HPDE6-E6E7 (cell line): ENCODE data around the gene USP54.

ENCODE experiments used
- DNase-seq: peaks from one replicate; pipeline ENCODE4 v3.0.0; 2011; ENCODE audit warnings: missing footprints; ENCODE audit errors: extremely low spot score

Gene USP54

DNA sequence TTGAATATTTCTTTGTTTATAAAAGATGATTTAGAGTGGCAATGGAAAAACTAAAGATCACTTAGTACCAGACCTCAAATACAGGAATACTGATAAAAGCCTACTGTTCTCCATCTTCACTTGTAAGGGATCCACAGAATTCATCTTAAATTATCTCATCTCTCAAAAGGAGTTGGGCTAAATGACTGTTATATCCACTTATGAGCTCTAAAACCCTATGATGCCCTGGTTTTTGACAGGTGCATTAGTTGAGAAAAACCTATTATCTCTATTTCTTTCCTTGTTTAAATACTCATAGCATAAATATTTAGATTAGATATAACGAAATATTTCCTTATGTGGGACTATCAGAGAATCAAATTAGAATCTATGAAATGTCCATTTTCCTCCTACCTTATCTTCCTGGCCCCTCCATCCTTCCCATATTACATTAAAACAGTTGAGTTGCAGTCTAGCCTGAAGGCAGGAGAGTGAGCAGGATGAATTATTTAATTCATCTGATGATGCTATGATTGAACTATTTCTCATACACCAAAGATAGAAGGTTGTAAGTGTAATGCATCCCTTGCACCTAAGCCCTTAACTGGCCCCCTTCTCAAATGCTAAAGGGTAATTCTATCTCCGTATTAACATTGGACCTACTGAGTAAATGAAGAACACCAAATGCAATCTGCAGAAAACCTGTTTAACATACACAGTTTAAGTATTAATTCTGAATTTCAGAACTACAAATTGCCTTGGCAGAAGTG is 125.0 kb downstream of the USP54 start:
- no peak for DNase-seq

DNA sequence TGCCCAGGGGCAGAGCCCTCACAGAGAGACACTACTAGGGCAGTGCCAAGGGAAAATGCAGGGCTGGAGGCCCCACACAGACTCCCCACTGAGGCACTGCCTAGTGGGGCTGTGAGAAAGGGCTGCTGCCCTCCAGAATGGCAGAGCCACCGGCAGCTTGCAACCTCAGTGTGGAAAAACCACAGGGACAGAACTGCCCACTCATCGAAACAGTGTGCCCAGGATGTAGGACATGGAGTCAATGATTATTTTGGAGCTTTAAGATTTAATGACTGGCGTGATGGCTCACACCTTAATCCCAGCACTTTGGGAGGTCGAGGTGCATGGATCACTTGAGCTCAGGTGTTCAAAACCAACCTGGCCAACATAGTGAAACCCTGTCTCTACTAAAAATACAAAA is 130.2 kb downstream of the USP54 start:
- DNase-seq, result no peak

DNA sequence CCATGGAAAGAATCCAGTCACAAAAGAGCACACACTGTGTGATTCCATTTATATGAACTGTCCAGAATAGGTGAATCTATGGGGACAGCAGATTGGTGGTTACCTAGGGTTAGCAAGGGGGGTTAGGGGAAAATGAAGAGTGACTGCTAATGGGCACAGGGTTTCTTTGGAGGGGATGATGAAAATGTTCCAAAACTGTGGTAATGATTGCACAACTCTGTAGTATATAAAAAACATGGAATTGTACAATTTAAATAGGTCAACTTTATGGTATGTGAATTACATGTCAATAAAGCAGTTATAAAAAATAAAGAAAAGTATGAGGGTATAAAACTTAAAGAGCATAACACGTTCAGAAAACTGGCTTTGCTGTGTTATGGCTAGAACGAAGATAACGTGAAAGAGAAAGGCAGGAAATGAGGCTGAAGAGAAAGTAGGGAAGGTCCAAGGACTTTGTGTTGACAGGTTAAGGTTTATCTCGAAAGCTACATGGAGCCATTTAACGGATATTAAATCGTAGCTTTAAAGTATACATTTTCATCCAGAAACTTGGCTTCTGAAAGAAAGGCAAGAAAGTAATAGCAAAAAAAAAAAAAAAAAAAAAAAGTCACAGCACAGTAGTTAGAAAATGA is 131.3 kb downstream of the USP54 start:
- DNase-seq, result no peak

DNA sequence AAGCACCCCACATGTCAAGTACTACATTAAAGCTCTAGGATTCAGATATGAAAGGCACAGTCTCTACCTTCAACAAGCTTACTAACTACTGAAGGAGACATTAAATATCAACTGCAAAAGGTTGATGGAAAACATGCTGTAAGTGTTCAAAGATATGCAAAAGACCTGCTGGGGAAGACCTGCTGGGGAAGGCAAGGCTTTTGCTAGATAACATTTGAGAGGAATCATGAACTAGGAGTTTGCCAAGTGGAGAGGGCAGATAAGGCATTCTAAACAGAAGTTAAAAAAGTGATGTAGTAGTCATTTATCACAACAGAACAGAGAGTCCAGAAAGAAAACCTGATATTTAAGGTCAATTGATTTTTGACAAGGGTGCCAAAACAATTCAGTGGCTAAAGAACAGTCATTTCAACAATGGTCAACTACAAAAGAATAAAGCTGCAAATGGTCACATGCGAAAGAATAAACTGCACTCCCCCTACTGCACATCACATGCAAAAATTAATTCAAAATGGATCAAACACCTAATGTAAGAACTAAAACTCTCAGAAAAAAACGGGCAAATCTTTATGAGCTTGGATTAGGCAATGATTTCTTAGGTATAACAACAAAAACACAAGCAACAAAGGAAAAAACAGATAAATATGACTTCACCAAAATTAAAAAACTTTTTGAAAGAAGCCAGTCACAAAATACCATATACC is 134.8 kb downstream of the USP54 start:
- DNase-seq, result no peak

DNA sequence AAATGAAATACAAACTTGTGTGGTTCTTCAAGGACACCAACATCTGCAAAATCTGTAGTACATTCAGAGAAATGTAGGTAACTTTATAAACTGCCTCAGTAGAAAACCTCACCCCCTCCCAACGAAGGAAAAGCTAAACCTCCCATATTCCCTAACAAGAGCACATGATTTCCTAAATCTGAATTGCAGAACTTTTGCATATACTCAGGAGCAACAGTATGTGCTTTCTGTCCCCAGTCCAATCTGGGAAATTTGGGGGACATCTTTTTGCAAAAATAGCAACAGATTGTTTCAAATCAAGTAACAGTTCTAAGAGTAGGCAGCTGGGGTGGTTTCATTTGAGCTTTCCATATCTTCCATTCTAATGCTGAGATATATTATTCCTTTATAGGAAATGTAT is 142.0 kb downstream of the USP54 start:
- DNase-seq, result no peak

DNA sequence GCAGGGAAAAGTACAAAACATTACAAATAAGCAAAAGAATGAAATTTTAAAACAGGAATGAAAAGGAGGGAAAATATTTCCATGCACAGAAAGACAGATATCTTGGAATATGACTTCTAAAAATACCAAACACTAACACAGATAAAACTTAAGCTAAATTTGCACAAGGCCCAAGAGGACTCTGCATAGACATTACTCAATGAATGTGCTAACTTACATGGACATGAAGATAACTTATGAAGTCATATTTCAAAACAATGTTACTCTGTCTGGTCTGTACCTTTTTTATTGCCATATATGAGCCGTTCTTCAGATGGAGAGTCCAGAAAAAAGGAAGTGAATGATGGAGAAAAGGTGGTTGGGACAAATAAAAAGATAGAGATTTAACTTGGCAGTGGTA is 142.8 kb downstream of the USP54 start:
- DNase-seq, result no peak
